ENCODE data around the gene C1QC. TPM values are rescaled to one million over a fixed set of nuclear protein-coding genes. Genes with fewer than 3 reads are reported as not detected.

C1QC gene
- total and polyA plus RNA-seq, 2 of the 8 experiments (the other 6 are each of a cell fraction or from before 2014, with no cell fraction given), result not detected

DNA sequence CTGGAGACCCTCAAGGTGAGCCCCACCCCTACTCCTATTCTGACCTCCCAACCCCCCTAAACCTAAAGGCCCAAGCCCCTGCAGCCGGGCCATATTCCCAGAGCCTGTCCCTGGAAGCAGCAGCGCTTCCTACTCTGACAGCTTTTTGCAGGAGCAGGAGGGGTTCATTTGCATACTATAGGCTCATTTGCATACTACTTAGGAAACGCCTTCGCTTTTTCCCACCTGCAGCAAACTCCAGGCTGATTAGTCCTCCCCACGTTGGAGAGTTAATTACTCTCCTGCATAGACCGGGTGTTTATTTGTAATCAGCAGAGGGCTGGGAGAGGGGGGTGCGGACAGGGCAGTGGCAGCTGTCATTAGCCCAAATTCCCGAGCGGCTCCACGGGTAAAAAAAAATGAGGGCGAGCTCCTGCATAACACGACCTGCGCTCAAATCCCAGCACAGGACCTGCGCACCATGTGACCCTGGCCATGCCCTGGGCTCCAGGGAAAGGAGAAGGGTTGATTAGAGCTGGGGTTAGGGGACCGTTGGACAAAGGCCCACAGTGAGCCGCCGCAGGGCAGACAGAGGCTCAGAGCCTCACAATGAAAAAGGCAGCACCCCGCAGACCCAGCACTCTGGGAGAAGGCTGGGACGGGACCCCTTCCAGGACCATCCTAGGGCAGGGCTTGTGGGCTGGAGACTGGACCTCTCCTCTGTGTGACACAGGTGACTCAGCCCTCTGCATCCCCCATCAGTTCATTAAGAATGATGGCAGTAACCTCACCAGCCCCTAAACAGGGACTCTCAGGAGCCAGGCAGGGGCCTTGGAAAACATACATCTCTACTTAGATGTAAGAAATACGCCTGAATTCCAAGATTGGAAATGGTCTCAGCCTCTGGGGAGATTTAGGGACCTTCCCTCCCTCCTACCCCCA, 16.9 kb upstream of the C1QC start:
- Histone ChIP-seq H3K4me3 (ENCODE audit: extremely low read depth in 1 of 4, insufficient read depth in 2 of 4, low read depth in 3 of 4, low read length in 4 of 4) (peak overlapping the region in 2 of 4 experiments; percentile 18 to 26; a peak in 2 of 8 replicates), H3K14ac (ENCODE audit: insufficient read length) (no peak overlapping the region), H3K4me2 (ENCODE audit: insufficient read depth in 1 of 2, low read depth in 2 of 2, low read length in 2 of 2) (peak overlapping the region; percentile 44 to 48; a peak in 1 of 4 replicates), H3K27ac (ENCODE audit: low read depth, low read length) (no peak overlapping the region), H3K27me3 (replicated peaks in 1 of 4; ENCODE audit: control insufficient read depth in 3 of 4, extremely low read depth in 1 of 4, insufficient read depth in 3 of 4, low read length in 3 of 4) (no peaks in the 10 kb centered on the region), H3K23ac (ENCODE audit: insufficient read length) (no peak overlapping the region), H2AFZ (ENCODE audit: low read length) (no peak overlapping the region), H2BK15ac (ENCODE audit: low read length) (no peak overlapping the region), H3K56ac (replicated peaks; ENCODE audit: insufficient read length, low read depth, low read length) (no peak overlapping the region), H2BK20ac (ENCODE audit: low read length) (no peak overlapping the region), H4K91ac (replicated peaks; ENCODE audit: insufficient read length, low read length) (no peak overlapping the region), H2AK5ac (ENCODE audit: low read depth, low read length) (no peak overlapping the region), H3K4me1 (replicated peaks in 1 of 4; ENCODE audit: control insufficient read depth in 3 of 4, insufficient read depth in 4 of 4, low read length in 3 of 4) (peaks cover 6 to 33% (median 21%) of the 10 kb centered on the region in 4 experiments), H3K18ac (ENCODE audit: extremely low read depth, low read length) (no peak overlapping the region), H3K36me3 (ENCODE audit: control insufficient read depth in 2 of 4, insufficient read depth in 4 of 4, low read length in 3 of 4) (no peaks in the 10 kb centered on the region), H2BK5ac (ENCODE audit: low read depth, low read length) (no peak overlapping the region), H3K4ac (replicated peaks; ENCODE audit: insufficient read length, low read depth, low read length) (no peak overlapping the region), H4K20me1 (replicated peaks in 1 of 2; ENCODE audit: control insufficient read depth in 1 of 2, insufficient read depth in 2 of 2, low read length in 2 of 2) (peaks cover 0 to 3% of the 10 kb centered on the region in 2 experiments), H3K23me2 (ENCODE audit: low read depth, low read length) (no peaks in the 10 kb centered on the region; the same call in 1 of the 2 replicates), H3K79me1 (ENCODE audit: low read depth, low read length) (no peaks in the 10 kb centered on the region), H4K5ac (ENCODE audit: insufficient read length, low read depth, low read length) (no peak overlapping the region), H3K9ac (replicated peaks in 1 of 4; ENCODE audit: extremely low read depth in 1 of 4, low read depth in 3 of 4, low read length in 3 of 4) (no peak overlapping the region), H2BK12ac (ENCODE audit: low read depth, low read length) (no peak overlapping the region), H3K9me3 (ENCODE audit: insufficient read depth in 2 of 2, low read depth in 1 of 2, low read length in 1 of 2) (no peaks in the 10 kb centered on the region), H3K79me2 (ENCODE audit: control insufficient read depth in 1 of 2, insufficient read depth in 2 of 2, low read length in 2 of 2) (no peaks in the 10 kb centered on the region), H2BK120ac (replicated peaks; ENCODE audit: low read depth, low read length) (no peak overlapping the region), H4K8ac (ENCODE audit: extremely low read depth, insufficient read depth, low read length) (no peak overlapping the region)
- FAIRE-seq (no peak), DNase-seq (ENCODE audit: low read depth in 1 of 2, low spot score in 2 of 2) (no peak)
- 50% methylated on average over 20 of the region's 20 CpGs; no CpG with 5 or more reads in 1 of the 2 experiments for WGBS, 2 experiments (ENCODE audit: extremely low coverage in 1 of 2, insufficient coverage in 1 of 2, insufficient read length in 1 of 2, insufficient replicate concordance in 2 of 2, low coverage in 1 of 2, low lambda C conversion rate in 2 of 2, missing lambda C conversion rate in 1 of 2)
- ChIA-PET CTCF (ENCODE audit: partially characterized antibody) (interaction anchor here (0.9 to 1.7 kb wide), 6 partner anchors 10 to 28 kb away, joined by 3 to 4 read pairs (median 4); partner anchors contain the start of gene C1QA), POLR2A (ENCODE audit: partially characterized antibody) (interaction anchor here (1.1 to 2.0 kb wide), 3 partner anchors 11 to 15 kb away, joined by 3 to 6 read pairs (median 4); no protein-coding TSS in a partner anchor)
- TF ChIP-seq NRF1 (IDR thresholded peaks at IDR 0.05; ENCODE audit: low read depth, low read length) (no peak), USF2 (IDR thresholded peaks at IDR 0.05; ENCODE audit: low read length) (peak; percentile 32; the same call in 1 of the 2 replicates), RXRA (IDR thresholded peaks at IDR 0.05; ENCODE audit: insufficient read depth, low read depth, low read length) (no peak)

Measured in H1 (cell line).